Endometrial microvascular endothelial cells (primary cell): ENCODE measurements around the gene DNAJB2. TPM values are rescaled to one million over a fixed set of nuclear protein-coding genes. Genes with fewer than 3 reads are reported as not detected.
"Not testable (repeated sequence)": the region's sequence is repeated elsewhere in the genome, so short reads cannot be mapped to it uniquely, and the experiment has no call there.

Experiments used
- in situ Hi-C: cut with HindIII; loops from 2 replicates; pipeline ENCODE4 v1.10.0; 2017; ENCODE audit warnings: low sequenced_read_pairs, low pct_unique_long_range_greater_than_20kb; ENCODE audit errors: inconsistent ontology term
- total RNA-seq: library from RNA; depleted of rRNA; stranded (reverse); fragments of >200 nt; gene quantifications from one replicate; pipeline ENCODE4 v1.2.3, GENCODE V29; 2015; ENCODE audit errors: inconsistent ontology term

DNAJB2 gene
- total RNA-seq, 1 donor from 2014 or later = 29.9 TPM

- in situ Hi-C loops = no loop called here
Observed at GRCh38 chr2:219280651-219281050, 1.5 kb downstream of the DNAJB2 start.

- in situ Hi-C loops = no loop called here
Observed at GRCh38 chr2:219281588-219281987, 2.4 kb downstream of the DNAJB2 start.

- in situ Hi-C loops = no loop called here
Observed at GRCh38 chr2:219282375-219282774, 3.2 kb downstream of the DNAJB2 start.

GRCh38 chr2:219282943-219283581, 3.9 kb downstream of the DNAJB2 start:
- in situ Hi-C loops = no loop called here

- in situ Hi-C loops = no loop called here
Observed at GRCh38 chr2:219284501-219285372, 5.6 kb downstream of the DNAJB2 start.

- in situ Hi-C loops = no loop called here
Observed at GRCh38 chr2:219285373-219285735, 6.2 kb downstream of the DNAJB2 start.

GRCh38 chr2:219285894-219286425, 6.8 kb downstream of the DNAJB2 start:
- in situ Hi-C loops = no loop called here

GRCh38 chr2:219286436-219287115, 7.4 kb downstream of the DNAJB2 start:
- in situ Hi-C loops = no loop called here

- in situ Hi-C loops = not testable (repeated sequence)
Observed at GRCh38 chr2:219287116-219287440, 7.9 kb downstream of the DNAJB2 start.

GRCh38 chr2:219287580-219288265, 8.6 kb downstream of the DNAJB2 start:
- in situ Hi-C loops = no loop called here

- in situ Hi-C loops = no loop called here
Observed at GRCh38 chr2:219289195-219289536, 10.0 kb downstream of the DNAJB2 start.

GRCh38 chr2:219289537-219290361, 10.6 kb downstream of the DNAJB2 start:
- in situ Hi-C loops = no loop called here

GRCh38 chr2:219290381-219291171, 11.4 kb downstream of the DNAJB2 start:
- in situ Hi-C loops = no loop called here

GRCh38 chr2:219291394-219291793, 12.2 kb downstream of the DNAJB2 start:
- in situ Hi-C loops = no loop called here

- in situ Hi-C loops = no loop called here
Observed at GRCh38 chr2:219291910-219292490, 12.8 kb downstream of the DNAJB2 start.

GRCh38 chr2:219292616-219293015, 13.4 kb downstream of the DNAJB2 start:
- in situ Hi-C loops = no loop called here

- in situ Hi-C loops = no loop called here
Observed at GRCh38 chr2:219293736-219294231, 14.6 kb downstream of the DNAJB2 start.
